Measurements from ENCODE around the gene RPL7L1. TPM values are rescaled to one million over a fixed set of nuclear protein-coding genes. Genes with fewer than 3 reads are reported as not detected.

RPL7L1 gene
- total RNA-seq (10 to 100 TPM; 39.8 to 71.1 (median 49.2) TPM), polyA plus RNA-seq (10 to 100 TPM; 25.8 to 95.7 TPM)
- long read RNA-seq, donor 1, full-length matches to known transcripts: 19 of 33 reads
- long read RNA-seq, donor 1, partial matches to known transcripts: 7 of 33 reads
- long read RNA-seq, donor 1, other reads (novel, unspliced or antisense): 7 of 33 reads
- long read RNA-seq, donor 2, full-length matches to known transcripts: 96 of 139 reads
- long read RNA-seq, donor 2, partial matches to known transcripts: 29 of 139 reads
- long read RNA-seq, donor 2, other reads (novel, unspliced or antisense): 14 of 139 reads
- long read RNA-seq, donor 3, full-length matches to known transcripts: 25 of 37 reads
- long read RNA-seq, donor 3, partial matches to known transcripts: 5 of 37 reads
- long read RNA-seq, donor 3, other reads (novel, unspliced or antisense): 7 of 37 reads

GRCh38 chr6:42879372-42880239 lies at the start of gene RPL7L1:
Gene RPL7L1 (plus strand): TSS chr6:42879616. CDS start chr6:42879911, 295 bp downstream.
- Histone ChIP-seq H3K27ac (peak within 1 kb of the TSS; percentile 82 to 99 (median 92)), H3K4me3 (peak within 1 kb of the TSS; percentile 24 to 84 (median 76)), H3K4me1 (peaks cover 0 to 34% (median 15%) of the 10 kb centered on the region in 12 donors), H3K27me3 (no peaks in the 10 kb centered on the region), H3K36me3 (peaks cover 4 to 38% (median 32%) of the 10 kb centered on the region in 9 donors), H3K9me3 (no peaks in the 10 kb centered on the region)
- TF ChIP-seq POLR2A (IDR thresholded peaks at IDR 0.05): peak in 1 of 2 donors; percentile 38
- TF ChIP-seq CTCF (IDR thresholded peaks at IDR 0.05): peak in 3 of 12 donors; percentile 7 to 28 (median 21)
- intact Hi-C loops (cut with DNase I): loop anchor here (1.0 to 10.0 kb wide), 8 partner anchors 97 to 217 kb away; partner anchors contain the start of genes BICRAL (in 4 of the 10), TBCC (in 4 of the 10) and PRPH2 (in 1 of the 10)
- 0 to 1% (median 1%) methylated on average over 40 to 41 of the region's 41 CpGs for WGBS, 4 donors
- ATAC-seq (peak; percentile 98 to 99 (median 98)), DNase-seq (peak; percentile 84 to 91 (median 85))

- no peaks in the 10 kb centered on the region for H3K9me3 ChIP-seq
- no peaks in the 10 kb centered on the region for H3K27me3 ChIP-seq
- no peak overlapping the region for H3K27ac ChIP-seq
- no peaks in the 10 kb centered on the region for H3K4me1 ChIP-seq
- WGBS, 4 donors: 88 to 97% (median 94%) methylated on average over 3 of the region's 3 CpGs
- no peak for TF ChIP-seq POLR2A (IDR thresholded peaks at IDR 0.05)
- TF ChIP-seq CTCF (IDR thresholded peaks at IDR 0.05): no peak
- intact Hi-C loops (cut with DNase I): no loop called here
- DNase-seq (no peak), ATAC-seq (no peak)
- H3K36me3 ChIP-seq: peaks cover 0 to 96% (median 79%) of the 10 kb centered on the region in 9 donors
- H3K4me3 ChIP-seq: no peak overlapping the region
Observed at GRCh38 chr6:42831237-42831636, 48.2 kb upstream of the RPL7L1 start.

GRCh38 chr6:42834056-42834455 lies 45.4 kb upstream of the RPL7L1 start:
- Histone ChIP-seq H3K9me3 (no peaks in the 10 kb centered on the region), H3K4me1 (no peaks in the 10 kb centered on the region), H3K4me3 (no peak overlapping the region), H3K27ac (no peak overlapping the region), H3K27me3 (no peaks in the 10 kb centered on the region), H3K36me3 (peaks cover 0 to 88% (median 51%) of the 10 kb centered on the region in 9 donors)
- ATAC-seq (no peak), DNase-seq (no peak)
- intact Hi-C loops (cut with DNase I): no loop called here
- TF ChIP-seq POLR2A (IDR thresholded peaks at IDR 0.05) (no peak), CTCF (IDR thresholded peaks at IDR 0.05) (no peak)
- 98 to 99% (median 98%) methylated on average over 5 of the region's 5 CpGs for WGBS, 4 donors
